HG03575 (cell line): ENCODE results near the gene FLNA.

Source experiments
- ATAC-seq: cut with Tn5 transposase; IDR thresholded peaks from one replicate; pipeline ENCODE4 v1.9.1; 2021; ENCODE audit not compliant: unreplicated experiment, insufficient number of reproducible peaks, low FRiP score; ENCODE audit errors: extremely low read depth

FLNA gene

DNA sequence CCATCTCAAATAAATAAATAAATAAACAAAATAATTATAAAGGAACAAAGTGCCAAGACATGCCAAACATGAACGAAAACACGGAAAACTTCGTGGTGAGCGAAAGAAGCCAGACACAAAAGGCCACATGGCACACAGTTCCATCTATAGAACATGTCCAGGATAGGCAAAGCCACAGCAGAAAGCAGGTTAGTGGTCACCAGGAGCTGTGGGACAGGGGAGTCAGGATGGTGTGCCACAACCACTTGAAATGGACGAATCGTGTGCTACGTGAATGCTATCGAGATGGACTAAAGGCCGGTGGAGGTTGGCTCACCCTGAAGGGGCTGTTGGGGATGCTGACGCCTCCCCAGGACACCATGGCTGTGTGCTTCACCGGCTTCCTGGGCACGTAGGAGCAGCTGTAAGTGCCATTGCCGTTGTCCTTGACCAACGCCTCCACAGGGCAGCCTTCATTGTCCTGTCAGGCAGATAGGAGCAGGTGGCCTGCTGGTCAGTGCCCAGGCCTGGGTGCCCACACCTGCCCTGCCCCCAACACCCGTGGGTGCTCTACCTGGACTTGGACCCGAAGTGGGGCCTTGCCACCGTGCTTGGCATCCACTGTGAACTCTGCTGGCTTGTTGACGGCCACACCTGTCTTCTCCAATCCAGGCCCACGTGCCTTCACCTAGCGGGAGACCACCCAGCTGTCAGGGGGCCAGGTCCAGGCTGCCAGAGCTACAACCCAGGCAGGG is 10.6 kb downstream of the FLNA start:
- ATAC-seq: no peak

DNA sequence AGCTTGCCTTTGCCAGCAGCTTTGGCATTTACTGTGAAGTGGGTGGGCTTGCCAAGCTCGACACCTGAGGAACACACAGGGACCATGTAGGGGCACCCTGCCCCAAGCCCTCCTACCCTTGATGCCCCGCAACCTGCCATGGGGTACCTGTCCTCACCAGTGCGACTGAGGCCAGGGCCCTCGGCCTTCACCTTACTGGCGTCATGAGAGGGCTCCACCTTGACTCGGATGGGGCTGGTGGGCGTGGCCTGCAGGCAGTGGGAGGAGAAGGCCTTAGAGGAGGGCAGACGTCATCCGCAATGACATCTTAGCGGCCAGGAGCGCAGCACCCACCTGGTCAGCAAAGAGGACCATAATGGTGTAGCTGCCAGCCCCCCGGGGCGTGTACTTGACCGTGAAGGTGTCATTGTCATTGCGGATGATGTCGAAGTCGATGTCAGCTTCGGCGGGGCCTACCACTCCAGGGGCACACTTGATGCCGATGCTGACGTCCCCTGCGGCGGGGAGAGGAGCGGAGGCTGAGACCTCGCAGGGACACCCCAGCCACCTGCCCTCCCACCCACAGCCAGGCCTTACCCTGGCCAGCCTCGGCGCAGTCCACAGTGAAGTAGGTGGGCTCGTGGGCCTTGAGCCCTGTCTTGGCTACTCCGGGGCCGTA is 12.2 kb downstream of the FLNA start:
- ATAC-seq: no peak

- no peak for ATAC-seq
Measured at GRCh38 chrX:154360155-154360713, 14.2 kb downstream of the FLNA start.

DNA sequence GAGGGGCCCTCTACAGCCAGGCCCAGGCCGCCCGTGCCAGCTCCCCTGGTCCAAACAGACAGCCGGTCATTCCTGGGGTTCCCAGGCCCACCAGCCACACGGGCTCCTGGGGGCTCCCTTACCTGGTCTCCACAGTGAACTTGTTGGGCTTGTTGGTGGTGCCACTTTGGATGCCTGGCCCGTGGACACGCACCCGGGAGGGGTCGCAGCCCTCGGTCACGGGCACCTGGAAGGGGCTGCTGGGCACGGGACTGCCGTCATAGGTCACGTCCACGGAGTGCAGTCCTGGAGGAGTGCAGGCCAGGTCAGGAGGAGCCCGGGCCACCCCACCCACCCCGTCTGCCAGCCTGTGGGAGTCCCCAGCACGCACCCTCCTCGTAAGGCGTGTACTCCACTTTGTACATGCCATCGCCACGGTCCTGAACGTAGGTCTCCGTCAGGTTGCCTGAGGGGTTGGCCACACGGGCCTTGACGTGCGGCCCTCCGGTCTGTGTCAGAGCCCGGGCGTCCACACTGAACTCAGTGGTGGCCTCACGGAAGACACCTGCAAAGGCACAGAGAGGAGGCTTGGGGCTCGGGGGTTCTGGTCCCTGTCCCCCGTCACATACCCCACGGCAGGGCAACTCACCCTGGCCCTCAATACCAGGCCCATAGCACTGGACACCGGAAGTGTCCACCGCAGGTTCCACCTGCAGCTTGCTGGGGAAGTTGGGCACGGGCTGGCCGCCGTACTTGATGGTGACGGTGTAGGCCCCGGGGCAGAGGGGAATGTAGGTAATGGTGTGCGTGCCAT is 14.9 kb downstream of the FLNA start:
- ATAC-seq: no peak

GRCh38 chrX:154358829-154359228 is 15.6 kb downstream of the FLNA start:
- ATAC-seq: no peak

- ATAC-seq: no peak
Measured at GRCh38 chrX:154358011-154358410, 16.4 kb downstream of the FLNA start.

GRCh38 chrX:154357205-154357604 is 17.2 kb downstream of the FLNA start:
- ATAC-seq: no peak

- ATAC-seq: no peak
Measured at GRCh38 chrX:154356596-154356995, 17.8 kb downstream of the FLNA start.

DNA sequence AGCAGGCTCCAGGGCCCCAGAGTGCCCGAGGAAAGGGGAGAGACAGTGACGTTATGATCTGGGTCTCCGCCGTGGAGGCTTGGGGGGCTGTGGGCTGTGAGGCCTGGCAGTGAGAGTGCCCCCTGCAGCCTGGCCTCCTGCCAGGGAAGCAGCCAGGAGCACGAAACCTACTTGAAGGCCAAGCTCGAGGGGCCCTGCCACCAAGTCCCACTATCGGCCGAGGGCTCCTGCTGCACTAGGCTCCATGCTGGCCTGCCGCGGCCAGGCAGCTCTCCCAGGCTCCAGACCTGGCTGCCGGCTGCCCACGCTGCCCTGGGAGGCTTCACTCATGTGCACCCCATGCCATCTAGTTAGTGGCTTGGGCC is 18.7 kb downstream of the FLNA start:
- no peak for ATAC-seq

- ATAC-seq: no peak
Measured at GRCh38 chrX:154355094-154355775, 19.2 kb downstream of the FLNA start.

- ATAC-seq: no peak
Measured at GRCh38 chrX:154354516-154354915, 19.9 kb downstream of the FLNA start.

DNA sequence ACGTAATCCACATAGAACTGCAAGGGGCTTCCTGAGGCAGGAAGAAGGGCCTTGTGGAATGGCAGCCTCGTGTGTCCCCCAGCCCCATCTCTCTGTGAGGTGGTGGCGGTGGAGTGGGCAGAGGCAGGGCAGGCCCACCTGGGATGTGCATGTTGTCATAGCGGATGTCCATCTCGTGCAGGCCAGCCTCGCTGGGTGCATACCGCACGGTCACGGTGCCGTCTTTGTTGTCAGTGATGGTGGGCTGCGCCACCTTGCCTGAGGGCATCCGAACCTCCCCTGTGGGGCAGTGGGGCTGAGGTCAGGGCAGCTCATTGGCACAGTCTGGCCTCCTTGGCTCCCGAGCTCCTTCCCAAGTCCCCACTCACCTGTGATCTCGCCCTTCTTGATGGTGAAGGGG is 20.4 kb downstream of the FLNA start:
- ATAC-seq: no peak

DNA sequence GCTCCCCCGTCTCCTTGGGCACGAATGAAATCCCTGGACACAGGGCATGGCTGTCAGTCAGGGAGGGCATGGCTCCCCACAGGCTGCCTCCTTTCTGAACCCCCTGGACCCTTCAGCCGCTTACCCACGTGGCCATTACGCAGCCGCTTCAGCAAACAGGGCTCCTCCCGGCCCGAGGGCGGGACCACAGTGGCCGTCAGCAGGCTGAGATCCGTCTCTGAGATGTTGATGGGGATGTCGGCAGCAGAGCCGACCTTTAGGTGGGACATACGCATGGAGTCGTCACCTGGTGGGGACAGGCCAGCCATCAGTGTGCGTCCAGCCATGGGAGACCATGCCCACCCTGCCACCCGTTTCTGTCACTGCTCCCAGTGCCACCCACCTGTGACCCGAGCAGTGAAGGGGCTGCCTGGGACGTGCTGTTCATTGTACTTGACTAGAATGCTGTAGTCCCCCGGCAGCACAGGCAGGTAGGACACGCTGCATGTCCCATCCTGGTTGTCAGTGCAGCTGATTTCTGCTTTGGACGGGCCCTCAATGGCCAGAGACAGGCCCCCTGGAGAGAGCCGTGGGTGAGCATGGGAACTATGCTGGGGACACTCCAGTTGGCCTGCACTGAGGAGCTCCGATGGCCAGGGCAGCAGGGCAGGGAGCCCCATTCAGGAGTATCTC is 21.1 kb downstream of the FLNA start:
- ATAC-seq: no peak

GRCh38 chrX:154352466-154352865 is 22.0 kb downstream of the FLNA start:
- ATAC-seq: no peak

GRCh38 chrX:154352012-154352401 is 22.4 kb downstream of the FLNA start:
- ATAC-seq: no peak

- ATAC-seq: no peak
Measured at GRCh38 chrX:154351183-154352011, 23.0 kb downstream of the FLNA start.

GRCh38 chrX:154350429-154351182 is 23.8 kb downstream of the FLNA start:
- ATAC-seq: no peak
